ENCODE measurements around the gene ARAF. TPM values are rescaled to one million over a fixed set of nuclear protein-coding genes. Genes with fewer than 3 reads are reported as not detected.

The ARAF gene
- total RNA-seq, 1 donor from 2014 or later: 7.3 TPM

GRCh38 chrX:47574076-47574546 is 13.1 kb downstream of the ARAF start:
- peaks cover 0 to 5% (median 0%) of the 10 kb centered on the region in 3 donors for H3K27me3 ChIP-seq (ENCODE audit: control insufficient read depth in 3 of 3, insufficient read depth in 3 of 3, low read length in 3 of 3)
- H3K9ac ChIP-seq (ENCODE audit: low read depth in 1 of 3, low read length in 3 of 3): peak overlapping the region; percentile 45 to 62 (median 61)
- H3K4me3 ChIP-seq (ENCODE audit: low read length in 3 of 3): peak overlapping the region in 2 of 3 donors; percentile 35
- H3K4me1 ChIP-seq (ENCODE audit: control insufficient read depth in 3 of 3, insufficient read depth in 3 of 3, low read length in 3 of 3): peaks cover 0 to 13% (median 3%) of the 10 kb centered on the region in 3 donors
- H3K27ac ChIP-seq (ENCODE audit: low read depth, low read length): peak overlapping the region; percentile 44
- peaks cover 0 to 2% (median 0%) of the 10 kb centered on the region in 3 donors for H3K9me3 ChIP-seq (ENCODE audit: control insufficient read depth in 3 of 3, low read length in 3 of 3)
- H3K36me3 ChIP-seq (ENCODE audit: control insufficient read depth in 3 of 3, insufficient read depth in 3 of 3, low read length in 3 of 3): peaks cover 11 to 19% (median 16%) of the 10 kb centered on the region in 3 donors

GRCh38 chrX:47574547-47575301 is 13.7 kb downstream of the ARAF start:
- peak overlapping the region in 1 of 3 donors; percentile 62 for H3K9ac ChIP-seq (ENCODE audit: low read depth in 1 of 3, low read length in 3 of 3)
- peaks cover 0 to 5% (median 0%) of the 10 kb centered on the region in 3 donors for H3K27me3 ChIP-seq (ENCODE audit: control insufficient read depth in 3 of 3, insufficient read depth in 3 of 3, low read length in 3 of 3)
- peak overlapping the region in 1 of 3 donors; percentile 13 for H3K4me3 ChIP-seq (ENCODE audit: low read length in 3 of 3)
- H3K27ac ChIP-seq (ENCODE audit: low read depth, low read length): peak overlapping the region; percentile 44
- H3K9me3 ChIP-seq (ENCODE audit: control insufficient read depth in 3 of 3, low read length in 3 of 3): peaks cover 0 to 2% (median 0%) of the 10 kb centered on the region in 3 donors
- peaks cover 6 to 15% (median 10%) of the 10 kb centered on the region in 3 donors for H3K36me3 ChIP-seq (ENCODE audit: control insufficient read depth in 3 of 3, insufficient read depth in 3 of 3, low read length in 3 of 3)
- H3K4me1 ChIP-seq (ENCODE audit: control insufficient read depth in 3 of 3, insufficient read depth in 3 of 3, low read length in 3 of 3): peaks cover 0 to 15% (median 3%) of the 10 kb centered on the region in 3 donors

GRCh38 chrX:47576021-47576898 is 15.3 kb downstream of the ARAF start:
- Histone ChIP-seq H3K36me3 (ENCODE audit: control insufficient read depth in 3 of 3, insufficient read depth in 3 of 3, low read length in 3 of 3) (peaks cover 2 to 3% (median 2%) of the 10 kb centered on the region in 3 donors), H3K27me3 (ENCODE audit: control insufficient read depth in 3 of 3, insufficient read depth in 3 of 3, low read length in 3 of 3) (peaks cover 0 to 5% (median 0%) of the 10 kb centered on the region in 3 donors), H3K4me3 (ENCODE audit: low read length in 3 of 3) (no peak overlapping the region), H3K4me1 (ENCODE audit: control insufficient read depth in 3 of 3, insufficient read depth in 3 of 3, low read length in 3 of 3) (peaks cover 0 to 15% (median 3%) of the 10 kb centered on the region in 3 donors), H3K9ac (ENCODE audit: low read depth in 1 of 3, low read length in 3 of 3) (no peak overlapping the region), H3K9me3 (ENCODE audit: control insufficient read depth in 3 of 3, low read length in 3 of 3) (peaks cover 0 to 2% (median 0%) of the 10 kb centered on the region in 3 donors), H3K27ac (ENCODE audit: low read depth, low read length) (no peak overlapping the region)

- H3K27me3 ChIP-seq (ENCODE audit: control insufficient read depth in 3 of 3, insufficient read depth in 3 of 3, low read length in 3 of 3): peaks cover 0 to 5% (median 0%) of the 10 kb centered on the region in 3 donors
- no peaks in the 10 kb centered on the region for H3K36me3 ChIP-seq (ENCODE audit: control insufficient read depth in 3 of 3, insufficient read depth in 3 of 3, low read length in 3 of 3)
- peaks cover 0 to 2% (median 0%) of the 10 kb centered on the region in 3 donors for H3K9me3 ChIP-seq (ENCODE audit: control insufficient read depth in 3 of 3, low read length in 3 of 3)
- H3K4me3 ChIP-seq (ENCODE audit: low read length in 3 of 3): no peak overlapping the region
- peaks cover 0 to 21% (median 3%) of the 10 kb centered on the region in 3 donors for H3K4me1 ChIP-seq (ENCODE audit: control insufficient read depth in 3 of 3, insufficient read depth in 3 of 3, low read length in 3 of 3)
- H3K27ac ChIP-seq (ENCODE audit: low read depth, low read length): no peak overlapping the region
- no peak overlapping the region for H3K9ac ChIP-seq (ENCODE audit: low read depth in 1 of 3, low read length in 3 of 3)
Observed at GRCh38 chrX:47577424-47577823, 16.4 kb downstream of the ARAF start.

GRCh38 chrX:47577901-47578300 is 16.9 kb downstream of the ARAF start:
- H3K27ac ChIP-seq (ENCODE audit: low read depth, low read length): no peak overlapping the region
- peaks cover 0 to 2% (median 0%) of the 10 kb centered on the region in 3 donors for H3K9me3 ChIP-seq (ENCODE audit: control insufficient read depth in 3 of 3, low read length in 3 of 3)
- H3K27me3 ChIP-seq (ENCODE audit: control insufficient read depth in 3 of 3, insufficient read depth in 3 of 3, low read length in 3 of 3): peaks cover 0 to 5% (median 0%) of the 10 kb centered on the region in 3 donors
- H3K4me3 ChIP-seq (ENCODE audit: low read length in 3 of 3): no peak overlapping the region
- H3K4me1 ChIP-seq (ENCODE audit: control insufficient read depth in 3 of 3, insufficient read depth in 3 of 3, low read length in 3 of 3): peaks cover 0 to 21% (median 2%) of the 10 kb centered on the region in 3 donors
- H3K36me3 ChIP-seq (ENCODE audit: control insufficient read depth in 3 of 3, insufficient read depth in 3 of 3, low read length in 3 of 3): no peaks in the 10 kb centered on the region
- no peak overlapping the region for H3K9ac ChIP-seq (ENCODE audit: low read depth in 1 of 3, low read length in 3 of 3)

- H3K27ac ChIP-seq (ENCODE audit: low read depth, low read length): no peak overlapping the region
- no peak overlapping the region for H3K9ac ChIP-seq (ENCODE audit: low read depth in 1 of 3, low read length in 3 of 3)
- no peaks in the 10 kb centered on the region for H3K36me3 ChIP-seq (ENCODE audit: control insufficient read depth in 3 of 3, insufficient read depth in 3 of 3, low read length in 3 of 3)
- peaks cover 0 to 2% (median 0%) of the 10 kb centered on the region in 3 donors for H3K9me3 ChIP-seq (ENCODE audit: control insufficient read depth in 3 of 3, low read length in 3 of 3)
- peaks cover 0 to 17% (median 0%) of the 10 kb centered on the region in 3 donors for H3K4me1 ChIP-seq (ENCODE audit: control insufficient read depth in 3 of 3, insufficient read depth in 3 of 3, low read length in 3 of 3)
- peaks cover 0 to 5% (median 0%) of the 10 kb centered on the region in 3 donors for H3K27me3 ChIP-seq (ENCODE audit: control insufficient read depth in 3 of 3, insufficient read depth in 3 of 3, low read length in 3 of 3)
- no peak overlapping the region for H3K4me3 ChIP-seq (ENCODE audit: low read length in 3 of 3)
Observed at GRCh38 chrX:47578692-47579091, 17.7 kb downstream of the ARAF start.

- Histone ChIP-seq H3K9ac (ENCODE audit: low read depth in 1 of 3, low read length in 3 of 3) (no peak overlapping the region), H3K36me3 (ENCODE audit: control insufficient read depth in 3 of 3, insufficient read depth in 3 of 3, low read length in 3 of 3) (no peaks in the 10 kb centered on the region), H3K4me1 (ENCODE audit: control insufficient read depth in 3 of 3, insufficient read depth in 3 of 3, low read length in 3 of 3) (peaks cover 0 to 15% (median 0%) of the 10 kb centered on the region in 3 donors), H3K9me3 (ENCODE audit: control insufficient read depth in 3 of 3, low read length in 3 of 3) (peaks cover 0 to 2% (median 0%) of the 10 kb centered on the region in 3 donors), H3K27ac (ENCODE audit: low read depth, low read length) (no peak overlapping the region), H3K27me3 (ENCODE audit: control insufficient read depth in 3 of 3, insufficient read depth in 3 of 3, low read length in 3 of 3) (peaks cover 0 to 5% (median 0%) of the 10 kb centered on the region in 3 donors), H3K4me3 (ENCODE audit: low read length in 3 of 3) (no peak overlapping the region)
Observed at GRCh38 chrX:47579537-47579936, 18.5 kb downstream of the ARAF start.

GRCh38 chrX:47581731-47582647 is 21.0 kb downstream of the ARAF start, which contains the start of gene TIMP1:
TIMP1 (plus strand) TSS chrX:47582436; CDS start chrX:47583416, 980 bp downstream.
- Histone ChIP-seq H3K27ac (ENCODE audit: low read depth, low read length) (peak within 1 kb of the TSS; percentile 68), H3K36me3 (ENCODE audit: control insufficient read depth in 3 of 3, insufficient read depth in 3 of 3, low read length in 3 of 3) (no peaks in the 10 kb centered on the region), H3K9ac (ENCODE audit: low read depth in 1 of 3, low read length in 3 of 3) (peak within 1 kb of the TSS; percentile 61 to 69 (median 62)), H3K4me1 (ENCODE audit: control insufficient read depth in 3 of 3, insufficient read depth in 3 of 3, low read length in 3 of 3) (peaks cover 0 to 15% (median 0%) of the 10 kb centered on the region in 3 donors), H3K4me3 (ENCODE audit: low read length in 3 of 3) (peak within 1 kb of the TSS; percentile 49 to 60 (median 50)), H3K27me3 (ENCODE audit: control insufficient read depth in 3 of 3, insufficient read depth in 3 of 3, low read length in 3 of 3) (peaks cover 0 to 3% (median 0%) of the 10 kb centered on the region in 3 donors), H3K9me3 (ENCODE audit: control insufficient read depth in 3 of 3, low read length in 3 of 3) (no peaks in the 10 kb centered on the region)

Measured in skeletal muscle tissue (tissue), 4 donors.